Thyroid gland (tissue), 4 donors: ENCODE data around the gene CHI3L1. TPM values are rescaled to one million over a fixed set of nuclear protein-coding genes. Genes with fewer than 3 reads are reported as not detected.

ENCODE experiments used
- DNase-seq, 2 donors: peaks; one replicate each; pipeline ENCODE4 v3.0.0-alpha.2; 2019
- H3K27ac ChIP-seq, 3 donors: fragments of 200-600 bp; sonication (generic); 1 replicate in 2 of 3; 2 replicates in 1 of 3; pipeline ENCODE4 v1.5.1; 2016 to 2019; ENCODE audit warnings: mild to moderate bottlenecking in 1 of 3, moderate library complexity in 1 of 3
- H3K27me3 ChIP-seq: fragments of 200-600 bp; sonication (generic); one replicate; pipeline ENCODE4 v1.5.1; 2019
- H3K36me3 ChIP-seq, 2 donors: fragments of 200-600 bp; sonication (generic); one replicate each; pipeline ENCODE4 v1.5.1; 2016 to 2019
- H3K4me1 ChIP-seq, 2 donors: fragments of 200-600 bp; sonication (generic); one replicate each; pipeline ENCODE4 v1.5.1; 2017 to 2019
- H3K4me3 ChIP-seq, 3 donors: fragments of 200-600 bp; sonication (generic); replicated peaks in 1 of 3; 1 replicate in 2 of 3; 2 replicates in 1 of 3; pipeline ENCODE4 v1.5.1; 2016; ENCODE audit warnings: mild to moderate bottlenecking in 1 of 3
- H3K9me3 ChIP-seq: fragments of 200-600 bp; sonication (generic); one replicate; pipeline ENCODE4 v1.5.1; 2017
- CTCF ChIP-seq, 6 experiments: fragments of 200-600 bp in 3 of 6; fragments of 450-650 bp in 3 of 6; sonication (generic) in 3 of 6; IDR thresholded peaks; one replicate each; pipeline ENCODE4 v1.5.1; 2016 to 2019; ENCODE audit warnings: antibody characterized with exemption in 6 of 6, mild to moderate bottlenecking in 2 of 6, inconsistent platforms in 1 of 6, moderate library complexity in 1 of 6
- POLR2A ChIP-seq, 2 donors: fragments of 450-650 bp; IDR thresholded peaks; one replicate each; pipeline ENCODE4 v1.6.1; 2017; ENCODE audit warnings: antibody characterized with exemption in 2 of 2, mild to moderate bottlenecking in 2 of 2, moderate library complexity in 1 of 2
- WGBS, 2 donors: methylation state at CpG; one replicate each; pipeline ENCODE4 v1.1.5; 2017; 5-methylcytosine and 5-hydroxymethylcytosine counted together
- intact Hi-C: fragments of 100-400 bp; cut with DNase I; formaldehyde crosslinking; loops from one replicate; pipeline ENCODE4 v1.15.1; 2023
- total RNA-seq, 4 donors: library from RNA; depleted of rRNA; stranded (reverse); fragments of >200 nt; gene quantifications; one replicate each; pipeline ENCODE4 v1.2.3, GENCODE V29; 2016

CHI3L1 gene
- total RNA-seq, 4 donors from 2014 or later, result 1.2 to 42.9 (median 4.4) TPM

- H3K36me3 ChIP-seq, result no peaks in the 10 kb centered on the region
- no peak overlapping the region for H3K4me3 ChIP-seq
- TF ChIP-seq CTCF (IDR thresholded peaks at IDR 0.05) (no peak), POLR2A (IDR thresholded peaks at IDR 0.05) (no peak)
- intact Hi-C loops, result no loop called here
- H3K4me1 ChIP-seq, result no peaks in the 10 kb centered on the region
- 82 to 90% methylated on average over 5 of the region's 5 CpGs for WGBS, 2 donors
- no peaks in the 10 kb centered on the region for H3K27me3 ChIP-seq
- no peaks in the 10 kb centered on the region for H3K9me3 ChIP-seq
- no peak for DNase-seq
- no peak overlapping the region for H3K27ac ChIP-seq
Measured at GRCh38 chr1:203206129-203206687, 19.7 kb upstream of the CHI3L1 start.

- H3K36me3 ChIP-seq, result no peaks in the 10 kb centered on the region
- H3K4me1 ChIP-seq, result no peaks in the 10 kb centered on the region
- H3K27ac ChIP-seq, result no peak overlapping the region
- H3K27me3 ChIP-seq, result no peaks in the 10 kb centered on the region
- TF ChIP-seq POLR2A (IDR thresholded peaks at IDR 0.05), result no peak
- TF ChIP-seq CTCF (IDR thresholded peaks at IDR 0.05), result no peak
- no peak overlapping the region for H3K4me3 ChIP-seq
- DNase-seq, result no peak
- intact Hi-C loops, result no loop called here
- 96% methylated on average over 2 of the region's 2 CpGs for WGBS, 2 donors
- no peaks in the 10 kb centered on the region for H3K9me3 ChIP-seq
Measured at GRCh38 chr1:203204756-203205155, 18.3 kb upstream of the CHI3L1 start.

- no peak for DNase-seq
- Histone ChIP-seq H3K36me3 (no peaks in the 10 kb centered on the region), H3K4me3 (no peak overlapping the region), H3K9me3 (no peaks in the 10 kb centered on the region), H3K27ac (peak overlapping the region in 2 of 3 donors; percentile 36 to 37), H3K27me3 (no peaks in the 10 kb centered on the region), H3K4me1 (no peaks in the 10 kb centered on the region)
- 87 to 89% methylated on average over 15 of the region's 15 CpGs for WGBS, 2 donors
- intact Hi-C loops, result no loop called here
- no peak for TF ChIP-seq POLR2A (IDR thresholded peaks at IDR 0.05)
- no peak for TF ChIP-seq CTCF (IDR thresholded peaks at IDR 0.05)
Measured at GRCh38 chr1:203202431-203203245, 16.1 kb upstream of the CHI3L1 start.

- Histone ChIP-seq H3K9me3 (no peaks in the 10 kb centered on the region), H3K36me3 (no peaks in the 10 kb centered on the region), H3K27ac (no peak overlapping the region), H3K4me1 (no peaks in the 10 kb centered on the region), H3K4me3 (no peak overlapping the region), H3K27me3 (no peaks in the 10 kb centered on the region)
- TF ChIP-seq POLR2A (IDR thresholded peaks at IDR 0.05) (no peak), CTCF (IDR thresholded peaks at IDR 0.05) (no peak)
- no peak for DNase-seq
- intact Hi-C loops, result no loop called here
- 82 to 93% methylated on average over 10 of the region's 10 CpGs for WGBS, 2 donors
Measured at GRCh38 chr1:203201516-203202205, 15.2 kb upstream of the CHI3L1 start.

GRCh38 chr1:203200916-203201315 is 14.4 kb upstream of the CHI3L1 start:
- no peak for DNase-seq
- Histone ChIP-seq H3K4me3 (no peak overlapping the region), H3K27ac (peak overlapping the region in 2 of 3 donors; percentile 2 to 17), H3K36me3 (no peaks in the 10 kb centered on the region), H3K9me3 (no peaks in the 10 kb centered on the region), H3K27me3 (no peaks in the 10 kb centered on the region), H3K4me1 (no peaks in the 10 kb centered on the region)
- TF ChIP-seq CTCF (IDR thresholded peaks at IDR 0.05) (no peak), POLR2A (IDR thresholded peaks at IDR 0.05) (no peak)
- intact Hi-C loops, result no loop called here
- 63 to 77% methylated on average over 1 of the region's 1 CpG for WGBS, 2 donors
